ENCODE measurements around the gene PPFIA2. TPM values are rescaled to one million over a fixed set of nuclear protein-coding genes. Genes with fewer than 3 reads are reported as not detected.

Gene PPFIA2
- total and polyA plus RNA-seq, 9 of the 15 experiments (the other 6 are each of a cell fraction or from before 2014, with no cell fraction given) = not detected

- TF ChIP-seq POLR2AphosphoS5 (IDR thresholded peaks at IDR 0.05; ENCODE audit: control insufficient read depth, insufficient read depth, low read depth, low read length) = no peak
These were observed 408.8 kb downstream of the PPFIA2 start (continued) for GRCh38 chr12:81350309-81350708.

- in situ Hi-C loops (cut with MboI) (no loop called here), intact Hi-C loops (cut with micrococcal nuclease) (no loop called here)
- DNase-seq (ENCODE audit: extremely low read depth in 1 of 4, low spot score in 3 of 4) = no peak
- H3K36me3 ChIP-seq (ENCODE audit: control insufficient read depth, insufficient read depth, low read length) = no peaks in the 10 kb centered on the region
- POLR2A ChIA-PET = no interaction called here
- no peaks in the 10 kb centered on the region for H3K4me1 ChIP-seq (replicated peaks in 1 of 2; ENCODE audit: control insufficient read depth in 2 of 2, insufficient read depth in 2 of 2, low read length in 2 of 2)
- TF ChIP-seq NBN (IDR thresholded peaks at IDR 0.05; ENCODE audit: low read depth) (no peak), CTCFL (IDR thresholded peaks at IDR 0.05; ENCODE audit: borderline replicate concordance, insufficient read depth, low read depth, low read length, poor library complexity, severe bottlenecking) (no peak), HMG20B (CRISPR knock-in tag; IDR thresholded peaks at IDR 0.05) (no peak), SP1 (CRISPR knock-in tag; IDR thresholded peaks at IDR 0.05) (no peak), MTA3 (IDR thresholded peaks at IDR 0.05; ENCODE audit: borderline replicate concordance) (no peak), ZBTB1 (CRISPR knock-in tag; IDR thresholded peaks at IDR 0.05; ENCODE audit: borderline replicate concordance, low read depth) (no peak), FOXO4 (CRISPR knock-in tag; IDR thresholded peaks at IDR 0.05) (no peak), KDM5B (IDR thresholded peaks at IDR 0.05; ENCODE audit: insufficient replicate concordance, low read depth, low read length) (no peak)
- no peak overlapping the region for H3K4me3 ChIP-seq
- no peaks in the 10 kb centered on the region for H3K79me2 ChIP-seq (ENCODE audit: control insufficient read depth, insufficient read depth, low read length)
- H3K9me1 ChIP-seq (ENCODE audit: control insufficient read depth, insufficient read depth, low read length) = no peaks in the 10 kb centered on the region
- no peak overlapping the region for H3K4me2 ChIP-seq (ENCODE audit: insufficient read depth, low read length)
- no peaks in the 10 kb centered on the region for H4K20me1 ChIP-seq (replicated peaks; ENCODE audit: control insufficient read depth, insufficient read depth, low read length)
- WGBS (ENCODE audit: insufficient coverage, low coverage, missing lambda C conversion rate) = 0% methylated on average over 5 of the region's 5 CpGs
- no peak overlapping the region for H3K9ac ChIP-seq (ENCODE audit: insufficient read depth in 1 of 2, low read depth in 2 of 2, low read length in 2 of 2)
- no peak for FAIRE-seq
- no peak overlapping the region for H2AFZ ChIP-seq (ENCODE audit: low read depth, low read length)
- no peak overlapping the region for H3K27ac ChIP-seq (ENCODE audit: extremely low read depth, low read depth, low read length)
- ATAC-seq = no peak
- CTCF ChIA-PET (ENCODE audit: low intra/inter-chr PET ratio) = no interaction called here
- no peaks in the 10 kb centered on the region for H3K27me3 ChIP-seq (ENCODE audit: control insufficient read depth in 2 of 2, insufficient read depth in 2 of 2, low read length in 2 of 2)
- BruUV-seq (replicated peaks) = no TSS peak
- H3K9me3 ChIP-seq (replicated peaks; ENCODE audit: control insufficient read depth, insufficient read depth, low read depth, low read length) = no peaks in the 10 kb centered on the region
These were observed 411.7 kb downstream of the PPFIA2 start for GRCh38 chr12:81347404-81347803.
